ENCODE results near the gene CMTM1.

Gene CMTM1

GRCh38 chr16:66528294-66528693, 37.9 kb upstream of the CMTM1 start:
- no peak for DNase-seq (ENCODE audit: low spot score)

DNA sequence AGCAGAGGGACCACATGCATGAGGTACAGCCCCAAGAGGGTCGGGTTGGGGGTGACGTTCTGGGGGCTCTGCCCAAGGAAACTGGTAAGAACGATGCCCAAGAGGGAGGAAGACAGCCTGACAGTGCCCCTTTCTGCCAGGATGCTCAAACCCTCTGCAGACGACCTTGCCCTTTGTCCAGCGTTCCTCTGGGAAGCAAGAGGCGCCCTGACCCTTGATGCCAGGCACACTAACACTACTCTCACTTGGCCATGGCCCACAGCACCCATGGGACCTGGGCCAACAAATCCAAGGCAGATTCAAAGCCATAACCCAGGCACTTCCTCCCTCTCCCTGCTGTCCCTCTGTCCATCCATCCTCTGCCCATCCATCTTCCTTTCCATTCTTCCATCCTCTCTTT, 36.8 kb upstream of the CMTM1 start:
- TF ChIP-seq, protein P1, sequence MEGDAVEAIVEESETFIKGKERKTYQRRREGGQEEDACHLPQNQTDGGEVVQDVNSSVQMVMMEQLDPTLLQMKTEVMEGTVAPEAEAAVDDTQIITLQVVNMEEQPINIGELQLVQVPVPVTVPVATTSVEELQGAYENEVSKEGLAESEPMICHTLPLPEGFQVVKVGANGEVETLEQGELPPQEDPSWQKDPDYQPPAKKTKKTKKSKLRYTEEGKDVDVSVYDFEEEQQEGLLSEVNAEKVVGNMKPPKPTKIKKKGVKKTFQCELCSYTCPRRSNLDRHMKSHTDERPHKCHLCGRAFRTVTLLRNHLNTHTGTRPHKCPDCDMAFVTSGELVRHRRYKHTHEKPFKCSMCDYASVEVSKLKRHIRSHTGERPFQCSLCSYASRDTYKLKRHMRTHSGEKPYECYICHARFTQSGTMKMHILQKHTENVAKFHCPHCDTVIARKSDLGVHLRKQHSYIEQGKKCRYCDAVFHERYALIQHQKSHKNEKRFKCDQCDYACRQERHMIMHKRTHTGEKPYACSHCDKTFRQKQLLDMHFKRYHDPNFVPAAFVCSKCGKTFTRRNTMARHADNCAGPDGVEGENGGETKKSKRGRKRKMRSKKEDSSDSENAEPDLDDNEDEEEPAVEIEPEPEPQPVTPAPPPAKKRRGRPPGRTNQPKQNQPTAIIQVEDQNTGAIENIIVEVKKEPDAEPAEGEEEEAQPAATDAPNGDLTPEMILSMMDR (IDR thresholded peaks at IDR 0.05; ENCODE audit: extremely low read depth, missing control alignments): no peak
- DNase-seq (ENCODE audit: low spot score): no peak

More at GRCh38 chr16:66528294-66528693, 37.9 kb upstream of the CMTM1 start:
- TF ChIP-seq, protein P1 (IDR thresholded peaks at IDR 0.05; ENCODE audit: extremely low read depth, missing control alignments): no peak

DNA sequence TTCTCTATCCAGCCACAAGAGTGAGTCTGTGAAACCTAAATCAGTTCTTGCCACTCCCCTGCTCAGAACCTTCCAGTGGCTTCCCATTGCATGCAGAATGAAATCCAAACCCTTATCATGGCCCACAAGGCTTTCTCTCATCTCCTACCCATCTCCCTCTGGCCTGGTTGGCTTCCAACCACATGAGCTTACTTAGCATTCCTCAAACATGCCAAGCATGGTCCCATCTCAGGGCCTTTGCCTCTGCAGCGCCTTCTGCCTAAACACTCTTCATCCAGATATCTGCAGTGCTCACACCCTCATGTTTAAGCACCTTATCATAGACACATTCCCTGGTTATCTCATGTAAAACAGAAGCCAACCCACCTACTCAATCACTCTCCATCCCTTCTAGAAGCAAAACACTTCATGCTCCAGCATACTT, 31.9 kb upstream of the CMTM1 start:
- no peak for DNase-seq (ENCODE audit: low spot score)
- TF ChIP-seq, protein P1 (IDR thresholded peaks at IDR 0.05; ENCODE audit: extremely low read depth, missing control alignments): no peak

DNA sequence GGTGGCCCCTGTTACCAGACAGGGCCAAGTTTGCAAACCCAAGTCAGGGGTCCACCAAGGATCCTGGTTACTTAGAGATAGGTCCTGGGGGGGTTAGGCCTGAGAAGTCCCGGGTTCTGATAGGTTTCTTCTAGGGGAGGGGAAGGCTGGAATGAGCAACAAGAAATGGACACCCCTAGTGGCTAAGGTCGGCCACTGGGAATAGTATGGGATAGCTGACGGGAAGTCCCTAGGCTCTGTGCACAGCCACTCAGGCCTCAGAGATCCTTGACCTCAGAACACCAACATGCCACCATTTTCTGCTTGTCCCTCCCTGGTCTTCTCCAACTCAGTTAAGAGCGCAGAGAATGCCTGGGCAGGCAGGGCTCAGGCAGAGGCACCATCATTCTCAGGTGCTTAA, 29.7 kb upstream of the CMTM1 start:
- TF ChIP-seq, protein P1 (IDR thresholded peaks at IDR 0.05; ENCODE audit: extremely low read depth, missing control alignments): no peak

DNA sequence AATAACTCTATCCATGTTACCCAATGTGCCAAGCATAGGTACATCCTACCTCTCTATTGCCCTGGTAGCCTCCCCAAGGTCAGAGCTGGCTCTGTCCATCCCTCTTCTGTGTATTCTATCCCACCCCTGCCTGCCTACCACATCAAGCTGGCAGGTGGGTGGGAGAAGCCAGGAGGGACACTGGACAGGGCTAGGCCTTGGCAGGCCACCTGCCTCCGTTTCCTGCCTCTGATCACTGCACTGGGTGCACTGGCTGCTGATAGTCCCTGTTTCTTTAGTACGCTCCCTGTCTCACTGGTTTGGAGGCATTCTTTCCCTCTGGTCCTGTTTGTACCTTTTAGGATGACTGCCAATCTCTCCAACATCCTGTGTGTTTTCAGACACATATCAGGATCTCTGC, 29.0 kb upstream of the CMTM1 start:
- TF ChIP-seq, protein P1 (IDR thresholded peaks at IDR 0.05; ENCODE audit: extremely low read depth, missing control alignments): no peak
- DNase-seq (ENCODE audit: low spot score): no peak

More for the DNA sequence above, 29.7 kb upstream of the CMTM1 start:
- DNase-seq (ENCODE audit: low spot score): no peak

DNA sequence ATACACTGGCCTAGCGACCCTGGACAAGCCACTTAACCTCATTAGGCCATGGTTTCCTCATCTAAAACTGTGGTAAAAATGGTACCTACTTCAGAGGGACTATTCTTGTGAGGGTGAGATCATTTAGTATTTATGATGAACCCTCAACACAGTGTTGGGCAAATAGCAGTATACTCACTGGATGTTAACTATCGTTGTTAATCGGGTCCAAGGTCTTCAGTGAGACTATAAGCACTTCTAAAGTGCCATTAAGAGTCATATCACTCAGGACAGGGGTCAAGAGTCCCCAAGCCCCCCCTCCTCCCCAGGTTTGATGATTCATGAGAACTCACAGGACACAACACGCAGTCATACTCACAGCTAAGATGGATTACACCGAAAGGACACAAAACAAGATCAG, 27.3 kb upstream of the CMTM1 start:
- TF ChIP-seq, protein P1 (IDR thresholded peaks at IDR 0.05; ENCODE audit: extremely low read depth, missing control alignments): no peak
- DNase-seq (ENCODE audit: low spot score): no peak

- TF ChIP-seq, protein P1 (IDR thresholded peaks at IDR 0.05; ENCODE audit: extremely low read depth, missing control alignments): no peak
- peak; percentile 50 for DNase-seq (ENCODE audit: low spot score)
Observed at GRCh38 chr16:66539623-66540469, 26.4 kb upstream of the CMTM1 start.
